ENCODE measurements around the gene CLDN8.

GRCh38 chr21:30249936-30250335 is 34.0 kb upstream of the CLDN8 start:
- TF ChIP-seq, protein P1, sequence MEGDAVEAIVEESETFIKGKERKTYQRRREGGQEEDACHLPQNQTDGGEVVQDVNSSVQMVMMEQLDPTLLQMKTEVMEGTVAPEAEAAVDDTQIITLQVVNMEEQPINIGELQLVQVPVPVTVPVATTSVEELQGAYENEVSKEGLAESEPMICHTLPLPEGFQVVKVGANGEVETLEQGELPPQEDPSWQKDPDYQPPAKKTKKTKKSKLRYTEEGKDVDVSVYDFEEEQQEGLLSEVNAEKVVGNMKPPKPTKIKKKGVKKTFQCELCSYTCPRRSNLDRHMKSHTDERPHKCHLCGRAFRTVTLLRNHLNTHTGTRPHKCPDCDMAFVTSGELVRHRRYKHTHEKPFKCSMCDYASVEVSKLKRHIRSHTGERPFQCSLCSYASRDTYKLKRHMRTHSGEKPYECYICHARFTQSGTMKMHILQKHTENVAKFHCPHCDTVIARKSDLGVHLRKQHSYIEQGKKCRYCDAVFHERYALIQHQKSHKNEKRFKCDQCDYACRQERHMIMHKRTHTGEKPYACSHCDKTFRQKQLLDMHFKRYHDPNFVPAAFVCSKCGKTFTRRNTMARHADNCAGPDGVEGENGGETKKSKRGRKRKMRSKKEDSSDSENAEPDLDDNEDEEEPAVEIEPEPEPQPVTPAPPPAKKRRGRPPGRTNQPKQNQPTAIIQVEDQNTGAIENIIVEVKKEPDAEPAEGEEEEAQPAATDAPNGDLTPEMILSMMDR (IDR thresholded peaks at IDR 0.05; ENCODE audit: low read depth, low read length, poor library complexity, severe bottlenecking) = no peak
- no peak for TF ChIP-seq EZH2phosphoT487 (IDR thresholded peaks at IDR 0.05; ENCODE audit: borderline replicate concordance, low read length)

Data from DOHH2 (cell line).